Measurements from ENCODE around the gene PCDHGA9.

DNA sequence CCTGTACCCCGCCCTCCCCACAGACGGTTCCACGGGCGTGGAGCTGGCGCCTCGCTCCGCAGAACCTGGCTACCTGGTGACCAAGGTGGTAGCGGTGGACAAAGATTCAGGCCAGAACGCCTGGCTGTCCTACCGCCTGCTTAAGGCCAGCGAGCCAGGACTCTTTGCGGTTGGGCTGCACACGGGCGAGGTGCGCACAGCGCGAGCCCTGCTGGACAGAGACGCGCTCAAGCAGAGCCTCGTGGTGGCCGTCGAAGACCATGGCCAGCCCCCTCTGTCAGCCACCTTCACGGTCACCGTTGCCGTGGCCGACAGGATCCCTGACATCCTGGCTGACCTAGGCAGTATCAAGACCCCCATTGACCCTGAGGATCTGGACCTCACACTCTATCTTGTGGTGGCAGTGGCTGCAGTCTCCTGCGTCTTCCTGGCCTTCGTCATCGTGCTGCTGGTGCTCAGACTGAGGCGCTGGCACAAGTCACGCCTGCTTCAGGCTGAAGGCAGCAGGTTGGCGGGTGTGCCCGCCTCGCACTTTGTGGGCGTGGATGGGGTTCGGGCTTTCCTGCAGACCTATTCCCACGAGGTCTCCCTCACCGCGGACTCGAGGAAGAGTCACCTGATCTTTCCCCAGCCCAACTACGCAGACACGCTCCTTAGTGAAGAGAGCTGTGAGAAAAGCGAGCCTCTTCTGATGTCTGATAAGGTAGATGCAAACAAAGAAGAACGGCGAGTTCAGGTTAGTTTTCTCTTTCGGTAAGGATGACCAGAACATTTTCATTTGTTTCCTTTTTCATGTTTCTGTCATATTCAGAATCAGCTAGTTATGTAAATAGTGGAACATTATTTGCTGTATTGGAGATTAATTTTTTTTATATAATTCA lies 36.3 kb upstream of the PCDHGA9 start:
- TF ChIP-seq, protein P1, sequence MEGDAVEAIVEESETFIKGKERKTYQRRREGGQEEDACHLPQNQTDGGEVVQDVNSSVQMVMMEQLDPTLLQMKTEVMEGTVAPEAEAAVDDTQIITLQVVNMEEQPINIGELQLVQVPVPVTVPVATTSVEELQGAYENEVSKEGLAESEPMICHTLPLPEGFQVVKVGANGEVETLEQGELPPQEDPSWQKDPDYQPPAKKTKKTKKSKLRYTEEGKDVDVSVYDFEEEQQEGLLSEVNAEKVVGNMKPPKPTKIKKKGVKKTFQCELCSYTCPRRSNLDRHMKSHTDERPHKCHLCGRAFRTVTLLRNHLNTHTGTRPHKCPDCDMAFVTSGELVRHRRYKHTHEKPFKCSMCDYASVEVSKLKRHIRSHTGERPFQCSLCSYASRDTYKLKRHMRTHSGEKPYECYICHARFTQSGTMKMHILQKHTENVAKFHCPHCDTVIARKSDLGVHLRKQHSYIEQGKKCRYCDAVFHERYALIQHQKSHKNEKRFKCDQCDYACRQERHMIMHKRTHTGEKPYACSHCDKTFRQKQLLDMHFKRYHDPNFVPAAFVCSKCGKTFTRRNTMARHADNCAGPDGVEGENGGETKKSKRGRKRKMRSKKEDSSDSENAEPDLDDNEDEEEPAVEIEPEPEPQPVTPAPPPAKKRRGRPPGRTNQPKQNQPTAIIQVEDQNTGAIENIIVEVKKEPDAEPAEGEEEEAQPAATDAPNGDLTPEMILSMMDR (IDR thresholded peaks at IDR 0.05), result no peak
- TF ChIP-seq EP300 (IDR thresholded peaks at IDR 0.05), result no peak

Measured in tibial nerve (tissue), 4 donors.